Fibroblast of skin of abdomen (primary cell): ENCODE measurements around the gene TBX1.
"Not testable (repeated sequence)": the region's sequence is repeated elsewhere in the genome, so short reads cannot be mapped to it uniquely, and the experiment has no call there.

Source experiments
- DNase-seq: peaks from one replicate; pipeline ENCODE4 v3.0.0-alpha.2; 2013

The TBX1 gene

DNA sequence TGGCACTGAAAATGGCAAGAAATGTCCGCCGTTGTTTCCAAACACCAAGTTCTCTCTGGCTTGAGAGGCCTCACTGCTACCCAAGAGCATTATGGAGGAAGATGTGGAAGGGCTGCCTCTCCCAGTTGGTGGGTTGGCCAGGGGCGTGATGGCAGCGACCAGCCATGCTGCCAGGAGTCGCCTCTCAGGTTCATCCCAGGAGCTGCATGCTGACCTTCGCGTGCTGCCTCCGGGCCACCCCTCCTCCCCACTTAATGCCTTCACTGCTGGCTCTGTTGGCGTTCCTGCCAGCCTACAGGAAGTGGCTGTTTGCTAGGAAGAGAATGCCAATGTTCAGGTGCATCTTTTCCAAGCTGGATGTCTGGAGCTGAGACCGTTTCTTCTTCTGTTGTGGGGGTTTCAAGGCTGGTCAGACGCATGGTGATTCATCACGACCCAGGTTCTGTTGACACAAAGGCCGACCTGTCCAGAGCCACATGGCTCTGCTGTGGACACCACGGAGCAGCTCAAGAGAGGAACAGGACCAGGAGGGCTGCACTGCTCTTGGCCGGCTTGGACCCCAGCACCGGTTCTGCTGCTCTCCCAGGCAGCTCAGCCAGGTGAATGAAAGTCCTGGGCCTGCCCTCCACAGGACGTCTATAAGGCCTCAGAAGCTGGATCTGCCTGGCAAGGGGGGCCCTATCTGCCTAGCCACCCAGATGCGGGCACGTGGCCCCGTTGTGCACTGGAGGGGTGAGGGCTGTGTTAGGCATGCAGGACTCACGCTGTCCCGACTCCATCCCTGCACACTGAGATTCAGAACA is 25.1 kb downstream of the TBX1 start:
- no peak for DNase-seq

- no peak for DNase-seq
Observed at GRCh38 chr22:19786264-19786585, 25.6 kb downstream of the TBX1 start.

- no peak for DNase-seq
Observed at GRCh38 chr22:19786959-19787848, 26.6 kb downstream of the TBX1 start.

- DNase-seq = no peak
Observed at GRCh38 chr22:19787849-19788141, 27.2 kb downstream of the TBX1 start.

GRCh38 chr22:19788661-19789225 is 28.2 kb downstream of the TBX1 start:
- DNase-seq = no peak

DNA sequence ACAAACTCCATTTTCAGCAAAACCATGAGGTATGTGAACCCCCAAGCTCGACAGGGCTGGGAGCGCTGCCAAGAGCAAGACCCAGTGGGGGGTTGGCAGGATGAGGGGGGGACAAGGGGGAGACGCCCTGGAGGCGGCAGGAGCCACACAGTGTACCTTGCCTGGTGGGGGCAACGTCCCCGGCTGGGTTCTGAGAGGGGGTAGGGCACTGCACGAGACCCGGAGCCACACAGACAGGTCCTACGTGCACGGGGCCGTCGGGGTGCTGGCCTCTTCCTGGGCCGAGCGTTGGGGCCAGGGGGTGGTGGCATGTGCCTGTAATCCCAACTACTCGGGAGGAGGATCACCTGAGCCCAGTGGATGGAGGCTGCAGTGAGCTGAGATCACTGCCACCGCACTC is 28.8 kb downstream of the TBX1 start:
- DNase-seq = no peak

DNA sequence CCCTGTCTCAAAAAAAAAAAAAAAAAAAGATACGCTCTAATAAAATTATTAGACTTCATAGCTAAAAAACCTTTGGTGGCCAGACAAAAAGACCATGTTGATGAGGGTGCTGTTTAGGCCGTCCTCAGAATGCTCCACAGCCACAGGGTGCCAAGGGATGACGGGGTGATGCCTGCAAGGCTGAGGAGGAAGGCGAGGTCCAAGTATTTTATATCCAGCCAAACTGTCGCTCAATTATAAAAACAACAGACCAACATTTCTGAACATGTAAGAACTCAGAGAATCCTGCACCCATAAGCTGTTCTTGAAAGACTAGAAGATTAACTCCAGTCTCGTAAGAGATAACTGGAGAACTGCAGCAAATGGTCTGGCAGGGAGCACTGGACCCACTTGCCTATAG is 29.2 kb downstream of the TBX1 start:
- DNase-seq = no peak

- no peak for DNase-seq
Observed at GRCh38 chr22:19791243-19791642, 30.7 kb downstream of the TBX1 start.

GRCh38 chr22:19791894-19792293 is 31.3 kb downstream of the TBX1 start:
- no peak for DNase-seq

- DNase-seq = not testable (repeated sequence)
Observed at GRCh38 chr22:19792383-19792896, 31.9 kb downstream of the TBX1 start.

DNA sequence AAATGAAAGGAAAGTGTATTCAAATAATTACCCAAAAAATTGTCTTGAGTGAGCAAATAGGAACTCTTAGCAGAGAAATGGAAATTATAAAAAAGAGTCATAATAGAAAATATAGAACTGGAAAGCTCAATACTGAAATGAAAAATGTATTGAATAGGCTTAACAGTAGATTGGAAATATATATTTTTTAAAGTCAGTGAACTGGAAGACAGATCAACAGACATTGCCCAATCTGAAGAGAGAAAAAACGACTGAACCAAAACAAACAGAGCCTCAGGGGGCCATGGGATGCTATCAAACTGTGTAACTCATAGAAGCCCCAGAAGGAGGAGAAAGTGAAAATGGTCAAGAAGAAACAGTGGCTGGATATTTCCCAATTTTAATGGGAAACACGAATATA is 32.6 kb downstream of the TBX1 start:
- DNase-seq = no peak

GRCh38 chr22:19793661-19794310 is 33.2 kb downstream of the TBX1 start:
- DNase-seq = no peak

DNA sequence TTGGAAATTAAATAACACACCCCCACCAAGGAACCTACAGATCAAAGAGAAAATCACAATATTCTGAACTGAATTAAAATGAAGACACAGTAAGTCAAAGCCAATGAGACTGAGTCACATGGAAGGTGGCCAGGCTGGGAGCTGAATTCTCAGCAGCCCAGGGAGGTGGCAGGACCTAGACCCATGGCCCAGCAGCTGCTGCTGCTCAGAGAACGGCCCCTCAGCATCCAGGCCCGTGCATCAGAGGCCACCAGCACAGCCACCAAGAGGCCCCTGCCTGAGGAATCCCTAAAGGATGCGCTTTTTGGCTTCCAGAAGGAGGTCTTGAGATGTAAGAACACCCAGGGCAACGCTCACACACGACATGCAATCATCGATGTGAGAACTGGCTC is 35.0 kb downstream of the TBX1 start:
- peak; percentile 45 for DNase-seq

DNA sequence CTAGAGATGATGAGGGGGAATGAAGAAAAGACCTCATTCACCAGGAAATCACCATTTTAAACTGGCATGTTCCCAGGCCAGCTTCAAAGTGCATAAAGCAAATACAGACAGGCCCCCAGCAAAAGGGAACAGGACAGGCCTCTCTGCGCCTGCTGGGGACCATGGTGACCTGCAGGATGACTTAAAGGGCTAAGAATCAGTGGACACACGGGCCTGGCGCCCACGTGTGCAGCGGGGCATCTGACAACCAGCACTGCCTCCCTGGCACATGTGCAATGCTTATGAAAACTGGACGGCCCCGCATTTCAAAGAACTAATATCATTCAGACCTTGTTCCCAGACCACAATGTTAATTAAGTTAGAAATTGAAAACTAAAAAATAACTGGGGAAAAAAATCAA is 35.6 kb downstream of the TBX1 start:
- DNase-seq = no peak

DNA sequence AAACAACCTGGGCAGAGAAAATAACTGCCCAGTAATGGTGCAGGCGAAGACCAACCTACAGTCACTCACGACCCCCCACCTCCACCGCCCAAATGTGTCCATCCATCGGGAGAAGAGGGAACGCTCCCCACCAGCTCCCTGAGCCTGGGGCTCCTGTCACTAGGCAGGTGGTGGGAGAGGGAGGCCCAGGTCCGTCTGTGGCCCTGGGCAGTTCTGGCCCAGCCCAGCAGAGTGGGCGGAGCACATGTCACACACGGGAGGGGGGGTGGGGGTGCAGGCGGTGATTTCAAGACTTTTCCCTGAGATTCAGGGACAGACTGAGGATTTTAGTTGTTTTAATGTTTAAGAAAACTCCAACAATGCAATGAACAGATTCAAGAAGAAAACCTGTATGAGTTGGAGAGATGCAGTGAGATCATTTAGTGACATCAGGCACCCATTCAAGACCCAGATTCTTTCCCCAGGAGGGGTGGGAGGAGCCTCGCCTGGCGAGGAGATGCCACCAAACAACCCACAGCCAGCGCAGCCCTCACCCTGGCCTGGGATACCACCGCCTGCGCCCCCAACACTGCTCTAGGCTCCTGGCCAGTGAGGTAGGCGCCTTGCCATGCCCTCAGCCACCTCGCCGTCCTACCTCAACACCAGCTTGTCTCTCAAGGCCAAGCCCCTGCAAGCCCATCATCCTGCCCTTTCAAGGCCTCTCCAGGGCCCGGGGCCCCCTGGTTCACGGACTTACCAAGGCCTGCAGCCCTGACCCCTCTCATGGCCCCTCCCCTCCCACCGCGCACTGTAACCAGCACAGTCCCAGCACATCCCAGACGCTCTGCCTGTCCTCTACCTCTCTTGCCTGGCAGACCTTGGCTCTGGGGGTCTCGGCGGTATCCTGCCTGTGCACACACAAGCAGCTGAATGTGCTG is 36.8 kb downstream of the TBX1 start:
- DNase-seq = no peak

DNA sequence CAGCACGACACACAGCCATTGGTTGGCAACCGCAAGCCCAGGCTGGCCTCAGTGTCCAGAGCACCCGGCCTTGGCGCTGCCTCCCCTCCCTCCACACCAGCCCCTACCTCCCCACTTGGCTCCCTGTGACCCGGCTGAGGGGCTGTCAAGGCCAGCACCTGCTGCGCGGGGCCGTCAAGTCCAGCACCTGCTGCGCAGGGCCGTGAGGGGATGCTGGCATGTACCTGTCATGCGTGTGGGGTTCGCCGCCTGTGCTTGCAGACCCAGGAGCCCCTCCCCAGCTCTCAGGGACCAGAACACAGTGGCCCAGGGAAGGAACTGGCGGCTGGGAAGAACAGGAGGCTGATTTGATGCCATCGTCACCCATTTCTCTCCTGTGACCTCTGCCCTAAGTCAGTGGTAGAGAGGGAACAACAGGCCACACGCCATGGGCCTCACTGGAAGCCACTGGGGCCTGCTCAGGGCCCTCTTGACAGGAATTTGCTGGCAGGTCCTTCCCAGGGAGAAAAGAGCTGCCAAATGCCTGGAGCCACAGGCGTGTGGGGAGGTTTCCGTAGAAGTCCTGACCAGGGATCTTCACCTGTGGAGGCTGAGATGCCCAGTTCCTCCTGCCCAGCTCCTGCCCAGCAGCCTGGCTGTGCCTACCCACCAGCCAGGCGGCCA is 37.6 kb downstream of the TBX1 start:
- no peak for DNase-seq

- no peak for DNase-seq
Observed at GRCh38 chr22:19798891-19799293, 38.3 kb downstream of the TBX1 start.

DNA sequence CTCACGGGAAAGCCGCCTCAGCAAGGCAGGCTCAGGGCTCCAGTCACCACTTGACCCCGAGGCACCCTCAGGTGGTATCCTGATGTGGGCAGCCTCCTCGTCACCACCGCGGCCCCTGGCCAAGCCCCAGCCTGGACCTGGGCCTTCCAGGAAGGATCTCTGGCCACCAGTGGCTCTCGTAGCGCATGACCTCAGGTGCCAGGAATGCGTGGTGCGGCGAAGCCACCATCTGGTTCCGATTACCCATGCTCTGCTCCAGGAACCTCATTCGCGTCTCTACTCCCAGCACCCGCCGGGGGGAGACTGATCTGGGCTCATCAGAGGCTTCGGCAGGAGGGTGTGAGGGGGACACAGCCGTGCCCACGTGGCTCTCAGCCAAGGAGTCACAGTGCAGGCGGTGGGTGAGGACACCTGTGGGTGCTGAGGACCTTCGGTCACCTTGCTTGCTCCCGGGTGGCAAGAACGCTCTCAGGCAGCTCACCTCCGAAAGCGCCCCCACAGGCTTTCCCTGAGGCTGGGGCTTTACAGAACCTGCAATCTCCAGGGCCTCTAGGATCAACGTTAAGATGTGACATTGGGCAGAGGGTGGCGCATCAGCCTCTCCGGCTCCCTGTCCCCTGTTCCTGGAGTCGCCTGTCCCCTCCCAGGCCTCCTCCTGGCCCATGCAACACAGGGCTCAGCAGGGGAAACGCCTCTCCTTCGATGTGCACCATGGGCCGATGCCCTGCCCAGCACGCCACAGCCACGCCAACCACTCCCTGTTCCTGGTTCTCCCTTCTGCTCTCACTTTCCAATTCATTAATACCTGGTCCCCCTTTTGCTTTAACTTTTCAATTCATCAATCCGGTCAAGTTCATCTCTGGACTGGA is 39.0 kb downstream of the TBX1 start:
- peak; percentile 95 for DNase-seq

DNA sequence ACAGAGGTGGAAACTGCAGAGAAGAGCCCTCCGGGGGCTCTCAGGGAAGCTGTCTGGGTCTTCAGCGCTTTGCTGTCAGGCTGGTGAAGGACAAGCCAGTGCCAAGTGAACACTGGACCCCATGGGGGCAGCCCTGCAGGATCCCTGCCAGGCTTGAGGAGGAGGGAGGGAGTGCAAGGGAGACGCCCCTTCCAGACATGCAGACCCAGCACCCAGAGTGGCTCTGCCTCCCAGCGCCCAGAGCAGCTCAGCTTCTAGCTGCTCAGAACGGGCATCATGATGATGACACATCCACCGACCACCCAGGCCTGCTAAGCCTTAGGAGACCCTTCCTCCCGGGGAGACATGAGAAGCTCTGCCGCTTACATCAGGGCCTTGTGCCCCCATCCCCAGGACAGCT is 39.7 kb downstream of the TBX1 start:
- DNase-seq = no peak

- peak; percentile 21 for DNase-seq
Observed at GRCh38 chr22:19800761-19801244, 40.2 kb downstream of the TBX1 start.
